Aorta (tissue), 5 donors: ENCODE measurements around the gene AP5Z1. TPM values are rescaled to one million over a fixed set of nuclear protein-coding genes. Genes with fewer than 3 reads are reported as not detected.

Experiments
- ATAC-seq: fragments of 200-7000 bp; cut with Tn5 transposase; one replicate; pipeline ENCODE4 v1.9.1; 2022; ENCODE audit warnings: moderate library complexity; ENCODE audit not compliant: low FRiP score
- DNase-seq, 2 donors: peaks; one replicate each; pipeline ENCODE4 v3.0.0-alpha.2; 2020
- H3K27ac ChIP-seq, 2 donors: one replicate each; pipeline ENCODE4 v1.5.1; 2013; ENCODE audit warnings: low read length in 2 of 2, mild to moderate bottlenecking in 2 of 2, moderate library complexity in 2 of 2, control low read depth in 1 of 2, inconsistent platforms in 1 of 2, low read depth in 1 of 2
- H3K27me3 ChIP-seq, 2 donors: one replicate each; pipeline ENCODE4 v1.6.1; 2013; ENCODE audit warnings: control low read depth in 1 of 2, low read length in 1 of 2, mild to moderate bottlenecking in 1 of 2, moderate library complexity in 1 of 2; ENCODE audit not compliant: insufficient read depth in 2 of 2, control insufficient read depth in 1 of 2
- H3K36me3 ChIP-seq, 2 donors: one replicate each; pipeline ENCODE4 v1.6.1; 2013; ENCODE audit warnings: control low read depth in 1 of 2, low read length in 1 of 2, mild to moderate bottlenecking in 1 of 2; ENCODE audit not compliant: insufficient read depth in 2 of 2, control insufficient read depth in 1 of 2
- H3K4me1 ChIP-seq, 2 donors: one replicate each; pipeline ENCODE4 v1.6.1; 2013; ENCODE audit warnings: low read length in 2 of 2, control low read depth in 1 of 2, mild to moderate bottlenecking in 1 of 2, moderate library complexity in 1 of 2; ENCODE audit not compliant: insufficient read depth in 2 of 2, control insufficient read depth in 1 of 2
- H3K4me3 ChIP-seq, 2 donors: one replicate each; pipeline ENCODE4 v1.5.1; 2013; ENCODE audit warnings: low read length in 2 of 2, control low read depth in 1 of 2, mild to moderate bottlenecking in 1 of 2
- H3K9me3 ChIP-seq: one replicate; pipeline ENCODE4 v1.6.1; 2013; ENCODE audit warnings: mild to moderate bottlenecking, low read length; ENCODE audit not compliant: control insufficient read depth
- WGBS, 2 donors: extraction: QIAGEN DNeasy Blood & Tissue Kit; methylation state at CpG; one replicate each; pipeline ENCODE4 v1.1.7; 2013; 5-methylcytosine and 5-hydroxymethylcytosine counted together
- intact Hi-C, 2 donors: fragments of 100-400 bp; cut with DNase I; formaldehyde crosslinking; loops; one replicate each; pipeline versions ENCODE4 v1.14.2 to v1.15.0; 2022
- polyA plus RNA-seq, 2 donors: library from polyadenylated mRNA; stranded (reverse); fragments of 200-250 nt; gene quantifications; one replicate each; pipeline ENCODE4 v1.2.3, GENCODE V29; 2013
- total RNA-seq, 2 donors: library from RNA; stranded (reverse); fragmentation: NEBNext Ultra II Directional; extraction: Animal tissue kit (Norgen Biotek cat#: 25700); gene quantifications; one replicate each; pipeline ENCODE4 v1.2.1, GENCODE V29; 2021
- donor health status: healthy with polysubstance abuse.
- donor health status: Bipolar disorder and iron deficiency.
- donor health status: DM: no; HTN: no; CAD: no.
- donor health status: DM: no; HTN: no; CAD: no.
- donor health status: DM: yes; HTN: yes; CAD: no.

AP5Z1 gene
- total and polyA plus RNA-seq, 4 donors = 12.5 to 99.9 (median 38.0) TPM

DNA sequence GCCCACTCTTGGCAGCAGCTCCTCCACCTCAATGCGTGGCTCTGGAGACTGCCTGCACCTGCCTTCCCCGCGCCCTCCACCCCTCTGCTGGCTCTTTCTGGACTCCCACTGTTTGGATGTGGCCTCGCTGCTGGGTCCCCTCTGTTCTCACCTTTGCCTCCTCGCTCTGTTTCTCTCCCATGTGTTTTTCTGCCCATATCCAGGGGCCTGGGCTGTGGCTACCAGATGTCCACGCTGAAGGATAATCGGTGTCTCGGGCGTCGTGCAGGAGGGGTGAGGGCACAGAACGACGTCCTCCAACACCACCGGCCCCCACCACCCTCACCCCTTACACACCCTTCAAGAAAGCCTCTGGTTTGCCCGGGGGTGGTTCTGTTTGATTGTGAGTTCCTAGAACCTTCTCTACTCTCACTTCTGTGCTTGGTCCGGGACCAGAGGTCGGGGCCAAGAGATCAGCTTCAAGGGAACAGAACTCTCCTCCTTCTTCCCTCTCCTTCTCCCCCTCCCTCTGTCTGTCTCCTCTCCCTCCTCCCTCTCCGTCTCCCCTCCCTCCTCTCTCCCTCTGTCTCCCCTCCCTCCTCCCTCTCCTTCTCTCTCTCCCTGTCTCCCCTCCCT, 31.7 kb downstream of the AP5Z1 start:
- no peaks in the 10 kb centered on the region for H3K27me3 ChIP-seq
- intact Hi-C loops = no loop called here
- H3K4me1 ChIP-seq = no peaks in the 10 kb centered on the region
- no peak overlapping the region for H3K4me3 ChIP-seq
- H3K36me3 ChIP-seq = no peaks in the 10 kb centered on the region
- DNase-seq (peak in 1 of 2 donors; percentile 42), ATAC-seq (no peak)
- 73 to 76% methylated on average over 17 of the region's 17 CpGs for WGBS, 2 donors
- no peak overlapping the region for H3K27ac ChIP-seq
- H3K9me3 ChIP-seq = no peaks in the 10 kb centered on the region

GRCh38 chr7:4807598-4808016, 32.2 kb downstream of the AP5Z1 start:
- 31 to 32% methylated on average over 5 of the region's 5 CpGs for WGBS, 2 donors
- no peaks in the 10 kb centered on the region for H3K27me3 ChIP-seq
- no peak for DNase-seq
- no peak overlapping the region for H3K27ac ChIP-seq
- ATAC-seq = peak; percentile 9
- no peaks in the 10 kb centered on the region for H3K4me1 ChIP-seq
- H3K4me3 ChIP-seq = no peak overlapping the region
- H3K36me3 ChIP-seq = no peaks in the 10 kb centered on the region
- H3K9me3 ChIP-seq = no peaks in the 10 kb centered on the region
- intact Hi-C loops = no loop called here

DNA sequence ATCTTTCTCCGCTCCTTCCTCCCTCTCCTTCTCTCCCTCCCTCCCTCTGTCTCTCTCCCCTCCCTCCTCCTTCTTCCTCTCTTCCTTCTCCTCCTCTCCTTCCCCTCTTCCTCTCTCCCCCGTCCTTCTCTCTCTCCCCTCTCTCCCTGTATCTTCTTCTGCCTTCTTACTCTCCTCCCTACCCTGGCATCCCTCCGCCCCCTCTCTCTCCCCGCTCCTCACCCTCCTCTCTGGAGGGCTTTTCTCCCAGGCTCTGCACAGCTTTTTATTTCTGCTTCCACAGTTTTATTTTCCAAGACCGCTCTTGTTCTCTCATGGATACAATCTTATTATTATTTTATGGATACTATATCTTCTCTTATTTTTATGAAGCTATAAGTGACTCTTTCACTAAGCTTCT, 32.6 kb downstream of the AP5Z1 start:
- Histone ChIP-seq H3K27ac (no peak overlapping the region), H3K4me3 (no peak overlapping the region), H3K27me3 (no peaks in the 10 kb centered on the region), H3K36me3 (no peaks in the 10 kb centered on the region), H3K9me3 (no peaks in the 10 kb centered on the region), H3K4me1 (no peaks in the 10 kb centered on the region)
- intact Hi-C loops = no loop called here
- WGBS, 2 donors = 51 to 58% methylated on average over 5 of the region's 5 CpGs
- DNase-seq = no peak
- no peak for ATAC-seq

DNA sequence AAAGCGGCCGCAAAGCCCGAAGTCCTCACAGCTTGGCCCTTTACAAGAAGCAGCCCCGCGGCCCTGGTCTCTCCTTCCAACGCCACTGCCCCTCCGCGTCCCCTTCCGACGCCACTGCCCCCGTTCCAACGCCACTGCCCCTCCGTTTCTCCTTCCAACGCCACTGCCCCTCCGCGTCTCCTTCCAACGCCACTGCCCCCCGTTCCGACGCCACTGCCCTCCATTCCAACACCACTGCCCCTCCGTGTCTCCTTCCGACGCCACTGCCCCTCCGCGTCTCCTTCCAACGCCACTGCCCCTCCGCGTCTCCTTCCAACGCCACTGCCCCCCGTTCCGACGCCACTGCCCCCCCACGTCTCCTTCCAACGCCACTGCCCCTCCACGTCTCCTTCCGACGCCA, 33.1 kb downstream of the AP5Z1 start:
- intact Hi-C loops = no loop called here

GRCh38 chr7:4809091-4809591, 33.7 kb downstream of the AP5Z1 start:
- DNase-seq (peak in 1 of 2 donors; percentile 57), ATAC-seq (no peak)
- H3K36me3 ChIP-seq = no peaks in the 10 kb centered on the region
- H3K9me3 ChIP-seq = peaks cover 1% of the 10 kb centered on the region
- 79 to 87% methylated on average over 30 to 38 of the region's 38 CpGs for WGBS, 2 donors
- no peaks in the 10 kb centered on the region for H3K4me1 ChIP-seq
- intact Hi-C loops = no loop called here
- H3K4me3 ChIP-seq = no peak overlapping the region
- no peaks in the 10 kb centered on the region for H3K27me3 ChIP-seq
- no peak overlapping the region for H3K27ac ChIP-seq

More for the DNA sequence above, 33.1 kb downstream of the AP5Z1 start:
- Histone ChIP-seq H3K4me1 (no peaks in the 10 kb centered on the region), H3K9me3 (peaks cover 1% of the 10 kb centered on the region), H3K27me3 (no peaks in the 10 kb centered on the region), H3K27ac (no peak overlapping the region), H3K36me3 (no peaks in the 10 kb centered on the region), H3K4me3 (no peak overlapping the region)
- ATAC-seq (no peak), DNase-seq (peak in 1 of 2 donors; percentile 27)
- 83 to 88% methylated on average over 37 of the region's 37 CpGs for WGBS, 2 donors

GRCh38 chr7:4809666-4810065, 34.2 kb downstream of the AP5Z1 start:
- Histone ChIP-seq H3K27me3 (no peaks in the 10 kb centered on the region), H3K36me3 (no peaks in the 10 kb centered on the region), H3K4me3 (no peak overlapping the region), H3K27ac (no peak overlapping the region), H3K4me1 (no peaks in the 10 kb centered on the region), H3K9me3 (peaks cover 1% of the 10 kb centered on the region)
- intact Hi-C loops = no loop called here
- no peak for DNase-seq
- no peak for ATAC-seq
- 87 to 90% methylated on average over 14 of the region's 14 CpGs for WGBS, 2 donors

- Histone ChIP-seq H3K27me3 (no peaks in the 10 kb centered on the region), H3K9me3 (peaks cover 1% of the 10 kb centered on the region), H3K4me3 (no peak overlapping the region), H3K36me3 (no peaks in the 10 kb centered on the region), H3K27ac (no peak overlapping the region), H3K4me1 (no peaks in the 10 kb centered on the region)
- intact Hi-C loops = no loop called here
- WGBS, 2 donors = 77% methylated on average over 14 of the region's 14 CpGs
- ATAC-seq = no peak
- DNase-seq = no peak
These were observed 39.0 kb downstream of the AP5Z1 start for GRCh38 chr7:4814433-4814832.

DNA sequence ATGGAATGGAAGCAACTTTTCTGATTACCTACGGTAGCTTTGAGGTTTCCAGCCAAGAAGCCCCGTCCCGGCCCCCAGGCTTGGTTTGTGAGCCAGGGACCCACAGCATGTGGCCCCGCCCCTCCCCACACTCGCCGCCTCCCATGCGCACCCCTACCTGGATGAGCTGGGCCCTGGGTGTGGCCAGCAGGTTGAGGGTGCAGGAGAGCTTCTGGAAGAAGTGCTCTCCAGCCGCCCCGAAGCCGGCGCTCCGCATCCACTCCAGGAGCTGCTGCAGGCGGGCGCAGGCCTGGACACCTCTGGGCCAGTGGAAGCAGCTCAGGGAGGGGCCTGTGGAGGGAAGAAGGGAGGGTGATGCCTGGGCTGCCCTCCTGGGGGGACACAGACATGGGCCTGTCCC, 39.7 kb downstream of the AP5Z1 start:
- Histone ChIP-seq H3K4me3 (no peak overlapping the region), H3K9me3 (peaks cover 1% of the 10 kb centered on the region), H3K27me3 (no peaks in the 10 kb centered on the region), H3K27ac (no peak overlapping the region), H3K4me1 (no peaks in the 10 kb centered on the region), H3K36me3 (no peaks in the 10 kb centered on the region)
- intact Hi-C loops = no loop called here
- ATAC-seq = no peak
- DNase-seq = no peak
- WGBS, 2 donors = 97 to 98% methylated on average over 14 of the region's 14 CpGs

- Histone ChIP-seq H3K27ac (no peak overlapping the region), H3K27me3 (no peaks in the 10 kb centered on the region), H3K4me3 (no peak overlapping the region), H3K9me3 (peaks cover 1% of the 10 kb centered on the region), H3K36me3 (no peaks in the 10 kb centered on the region), H3K4me1 (no peaks in the 10 kb centered on the region)
- WGBS, 2 donors = 95 to 96% methylated on average over 35 to 38 of the region's 38 CpGs
- ATAC-seq (no peak), DNase-seq (no peak)
- intact Hi-C loops = no loop called here
These were observed 40.4 kb downstream of the AP5Z1 start for GRCh38 chr7:4815609-4816418.
